Neural progenitor cell (in vitro differentiated cells): ENCODE data around the gene ADAMTS4.

Experiments
- CTCF ChIP-seq: fragments of 200-600 bp; sonication (generic); IDR thresholded peaks from 2 replicates; pipeline ENCODE4 v1.5.1; 2017; ENCODE audit warnings: antibody characterized with exemption, mild to moderate bottlenecking
- EZH2 ChIP-seq: fragments of 200-600 bp; sonication (generic); IDR thresholded peaks from 2 replicates; pipeline ENCODE4 v1.6.1; 2017; ENCODE audit warnings: antibody characterized with exemption, mild to moderate bottlenecking, moderate library complexity

GRCh38 chr1:161206411-161207140 is 7.7 kb upstream of the ADAMTS4 start:
- TF ChIP-seq CTCF, result no peak
- no peak for TF ChIP-seq EZH2
